Omental fat pad (tissue), 4 donors: ENCODE data around the gene SCFD1. TPM values are rescaled to one million over a fixed set of nuclear protein-coding genes. Genes with fewer than 3 reads are reported as not detected.

Experiments used
- ATAC-seq: fragments of 150-250 bp; one replicate; pipeline ENCODE4 v1.9.1; 2016; ENCODE audit warnings: mild to moderate bottlenecking, moderate library complexity; ENCODE audit not compliant: low FRiP score
- DNase-seq: peaks from one replicate; pipeline ENCODE4 v3.0.0-alpha.2; 2019; ENCODE audit warnings: low spot score
- CTCF ChIP-seq, 3 donors: fragments of 450-650 bp; IDR thresholded peaks; one replicate each; pipeline ENCODE4 v1.5.1; 2016 to 2017; ENCODE audit warnings: antibody characterized with exemption in 3 of 3, mild to moderate bottlenecking in 3 of 3, moderate library complexity in 2 of 3
- total RNA-seq, 4 donors: library from RNA; depleted of rRNA; stranded (reverse); fragments of >200 nt; gene quantifications; one replicate each; pipeline ENCODE4 v1.1.0, GENCODE V29; 2016

SCFD1 gene
- total RNA-seq, 4 donors from 2014 or later: 50.9 to 102 (median 54.8) TPM

GRCh38 chr14:30698463-30698862, 76.3 kb downstream of the SCFD1 start:
- no peak for TF ChIP-seq CTCF (IDR thresholded peaks at IDR 0.05)
- DNase-seq (no peak), ATAC-seq (no peak)

GRCh38 chr14:30706704-30707103, 84.6 kb downstream of the SCFD1 start:
- ATAC-seq: no peak
- DNase-seq: no peak
- TF ChIP-seq CTCF (IDR thresholded peaks at IDR 0.05): no peak

DNA sequence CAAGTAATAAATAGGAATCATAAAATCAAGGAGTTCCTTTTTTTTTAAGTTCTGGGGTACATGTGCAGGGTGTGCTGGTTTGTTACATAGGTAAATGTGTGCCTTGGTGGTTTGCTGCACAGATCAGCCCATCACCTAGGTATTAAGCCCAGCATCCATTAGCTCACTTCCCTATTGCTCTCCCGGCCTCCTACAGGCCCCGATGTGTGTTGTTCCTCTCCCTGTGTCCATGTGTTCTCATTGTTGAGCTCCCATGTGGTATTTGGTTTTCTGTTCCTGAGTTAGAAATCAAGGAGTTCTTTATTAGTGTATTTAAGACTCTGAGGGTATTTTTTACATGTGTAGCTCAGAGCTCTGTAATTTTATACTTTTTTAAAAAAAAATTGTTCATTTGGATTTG, 86.0 kb downstream of the SCFD1 start:
- ATAC-seq (no peak), DNase-seq (no peak)
- TF ChIP-seq CTCF (IDR thresholded peaks at IDR 0.05): no peak

GRCh38 chr14:30709201-30709600, 87.1 kb downstream of the SCFD1 start:
- DNase-seq (no peak), ATAC-seq (no peak)
- no peak for TF ChIP-seq CTCF (IDR thresholded peaks at IDR 0.05)

- ATAC-seq: no peak
Measured at GRCh38 chr14:30710876-30711275, 88.8 kb downstream of the SCFD1 start.

GRCh38 chr14:30719137-30719536, 97.0 kb downstream of the SCFD1 start:
- ATAC-seq: no peak
- no peak for DNase-seq
- TF ChIP-seq CTCF (IDR thresholded peaks at IDR 0.05): no peak

More at GRCh38 chr14:30710876-30711275, 88.8 kb downstream of the SCFD1 start:
- no peak for TF ChIP-seq CTCF (IDR thresholded peaks at IDR 0.05)
- no peak for DNase-seq

DNA sequence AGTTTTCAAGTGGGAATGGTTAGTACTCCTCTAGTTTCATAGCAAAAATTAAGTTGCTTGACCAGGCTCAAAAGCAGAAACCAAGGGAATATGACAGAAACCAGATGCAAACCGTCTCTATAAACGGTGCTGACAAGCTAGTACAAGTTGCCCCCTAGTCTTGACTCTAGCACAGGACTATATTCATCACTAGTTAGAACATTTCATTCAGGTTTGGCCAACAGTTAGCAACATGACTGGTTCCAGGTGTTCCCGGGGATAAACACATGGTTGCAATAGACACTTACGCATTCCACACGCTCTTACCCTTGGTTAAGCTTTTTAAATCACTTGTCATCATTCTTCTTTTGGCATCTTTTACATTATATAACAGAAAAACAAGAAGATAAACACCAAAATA, 103.6 kb downstream of the SCFD1 start:
- no peak for DNase-seq
- ATAC-seq: no peak
- no peak for TF ChIP-seq CTCF (IDR thresholded peaks at IDR 0.05)
